ENCODE results near the gene B3GALT5.

GRCh38 chr21:39661740-39662139 is 49.0 kb downstream of the B3GALT5 start:
- TF ChIP-seq CTCF (IDR thresholded peaks at IDR 0.05) = no peak
- no peak for TF ChIP-seq POLR2A (IDR thresholded peaks at IDR 0.05)

Data from breast epithelium (tissue), 3 donors.